A172 (cell line): ENCODE data around the gene PLXNB2. TPM values are rescaled to one million over a fixed set of nuclear protein-coding genes. Genes with fewer than 3 reads are reported as not detected.
A peak's percentile ranks its signal among the peaks of the same experiment; 100 is the strongest.

ENCODE experiments used
- DNase-seq: peaks from one replicate; pipeline ENCODE4 v3.0.0-alpha.2; 2015; ENCODE audit warnings: low spot score
- total RNA-seq: library from RNA; depleted of rRNA; stranded (reverse); fragments of >200 nt; shearing (Covaris generic); gene quantifications from 2 replicates; pipeline ENCODE4 v1.2.3, GENCODE V29; 2014

Gene PLXNB2
- total RNA-seq, 1 experiment from 2014 or later: 64.9 TPM

- no peak for DNase-seq
Observed at GRCh38 chr22:50266994-50267393, 40.5 kb downstream of the PLXNB2 start.

- DNase-seq: no peak
Observed at GRCh38 chr22:50264946-50265669, 42.3 kb downstream of the PLXNB2 start.

GRCh38 chr22:50264104-50264745 lies 43.2 kb downstream of the PLXNB2 start:
- no peak for DNase-seq

- DNase-seq: no peak
Observed at GRCh38 chr22:50262973-50263617, 44.4 kb downstream of the PLXNB2 start.

GRCh38 chr22:50262460-50262911 lies 45.0 kb downstream of the PLXNB2 start:
- DNase-seq: peak; percentile 66

- DNase-seq: no peak
Observed at GRCh38 chr22:50261615-50262459, 45.6 kb downstream of the PLXNB2 start, which contains the start of gene MAPK12. Gene MAPK12 (minus strand): TSS chr22:50261683. CDS start chr22:50261509, 174 bp downstream.

- no peak for DNase-seq
Observed at GRCh38 chr22:50260801-50261614, 46.4 kb downstream of the PLXNB2 start.

GRCh38 chr22:50260434-50260800 lies 47.0 kb downstream of the PLXNB2 start:
- no peak for DNase-seq

- DNase-seq: no peak
Observed at GRCh38 chr22:50259302-50259701, 48.1 kb downstream of the PLXNB2 start.

GRCh38 chr22:50258361-50259292 lies 48.8 kb downstream of the PLXNB2 start:
- DNase-seq: no peak

GRCh38 chr22:50257451-50258360 lies 49.7 kb downstream of the PLXNB2 start:
- no peak for DNase-seq

GRCh38 chr22:50257041-50257440 lies 50.4 kb downstream of the PLXNB2 start:
- no peak for DNase-seq

GRCh38 chr22:50256258-50256862 lies 51.1 kb downstream of the PLXNB2 start:
- no peak for DNase-seq

- DNase-seq: no peak
Observed at GRCh38 chr22:50255607-50256006, 51.8 kb downstream of the PLXNB2 start.

GRCh38 chr22:50255099-50255498 lies 52.3 kb downstream of the PLXNB2 start:
- no peak for DNase-seq

- no peak for DNase-seq
Observed at GRCh38 chr22:50253941-50254340, 53.5 kb downstream of the PLXNB2 start.

GRCh38 chr22:50253046-50253915 lies 54.2 kb downstream of the PLXNB2 start:
- no peak for DNase-seq
